CD14-positive monocyte (primary cell): ENCODE data around the gene GLS. TPM values are rescaled to one million over a fixed set of nuclear protein-coding genes. Genes with fewer than 3 reads are reported as not detected.

Experiments used
- DNase-seq, 3 donors: peaks; one replicate each; pipeline ENCODE4 v3.0.0-alpha.2; 2011 to 2022
- H2AFZ ChIP-seq: 2 replicates; pipeline ENCODE4 v1.6.0; 2012; ENCODE audit warnings: mild to moderate bottlenecking, low read depth, low read length, inconsistent platforms; ENCODE audit not compliant: insufficient read depth, poor library complexity, severe bottlenecking
- H3K27ac ChIP-seq, 2 donors: 1 replicate in 1 of 2; 2 replicates in 1 of 2; pipeline ENCODE4 v1.5.1; 2012 to 2013; ENCODE audit warnings: low read length in 2 of 2, control low read depth in 1 of 2, inconsistent platforms in 1 of 2, low read depth in 1 of 2, mild to moderate bottlenecking in 1 of 2
- H3K27me3 ChIP-seq, 2 donors: one replicate each; pipeline versions ENCODE4 v1.6.0 to v1.6.1; 2011 to 2013; ENCODE audit warnings: low read length in 2 of 2; ENCODE audit not compliant: control insufficient read depth in 2 of 2, insufficient read depth in 2 of 2
- H3K36me3 ChIP-seq, 2 donors: replicated peaks in 1 of 2; 1 replicate in 1 of 2; 2 replicates in 1 of 2; pipeline versions ENCODE4 v1.5.1 to v1.6.1; 2012 to 2013; ENCODE audit warnings: low read length in 2 of 2, control low read depth in 1 of 2, inconsistent platforms in 1 of 2, mild to moderate bottlenecking in 1 of 2; ENCODE audit not compliant: insufficient read depth in 2 of 2, control insufficient read depth in 1 of 2
- H3K4me1 ChIP-seq, 2 donors: 1 replicate in 1 of 2; 2 replicates in 1 of 2; pipeline versions ENCODE4 v1.5.1 to v1.6.1; 2012 to 2013; ENCODE audit warnings: low read length in 2 of 2, control low read depth in 1 of 2, inconsistent platforms in 1 of 2, mild to moderate bottlenecking in 1 of 2, moderate library complexity in 1 of 2; ENCODE audit not compliant: insufficient read depth in 2 of 2, control insufficient read depth in 1 of 2
- H3K4me2 ChIP-seq: replicated peaks from 2 replicates; pipeline ENCODE3; 2012; ENCODE audit warnings: low read length, moderate library complexity, mild to moderate bottlenecking; ENCODE audit not compliant: poor library complexity, severe bottlenecking; ENCODE audit errors: extremely low read depth
- H3K4me3 ChIP-seq, 3 experiments: fragments of 200-600 bp in 1 of 3; sonication (generic) in 1 of 3; replicated peaks in 1 of 3; 1 replicate in 2 of 3; 2 replicates in 1 of 3; pipeline ENCODE4 v1.5.1; 2011 to 2013; ENCODE audit warnings: low read length in 3 of 3, mild to moderate bottlenecking in 3 of 3, control low read depth in 2 of 3, low read depth in 2 of 3, inconsistent platforms in 1 of 3, moderate library complexity in 1 of 3
- H3K79me2 ChIP-seq: 2 replicates; pipeline ENCODE4 v1.6.0; 2012; ENCODE audit warnings: mild to moderate bottlenecking, control low read depth, inconsistent platforms, low read length, moderate library complexity; ENCODE audit not compliant: insufficient read depth
- H3K9ac ChIP-seq: 2 replicates; pipeline ENCODE4 v1.6.0; 2017; ENCODE audit warnings: low read length, mild to moderate bottlenecking; ENCODE audit not compliant: insufficient read depth, poor library complexity, severe bottlenecking
- H3K9me3 ChIP-seq, 2 donors: replicated peaks in 1 of 2; 1 replicate in 1 of 2; 2 replicates in 1 of 2; pipeline versions ENCODE4 v1.5.1 to v1.6.1; 2012 to 2013; ENCODE audit warnings: low read length in 2 of 2, control low read depth in 1 of 2; ENCODE audit not compliant: control insufficient read depth in 1 of 2, insufficient read depth in 1 of 2
- H4K20me1 ChIP-seq: 2 replicates; pipeline ENCODE4 v1.6.0; 2012; ENCODE audit warnings: mild to moderate bottlenecking, low read length, control low read depth, moderate library complexity; ENCODE audit not compliant: insufficient read depth
- H3K27ac Mint-ChIP-seq, 7 donors: one replicate each; pipeline ENCODE4 v1.8.0; 2020; ENCODE audit warnings: mild to moderate bottlenecking in 7 of 7, mixed read lengths in 7 of 7, moderate library complexity in 6 of 7, inconsistent platforms in 2 of 7
- H3K27me3 Mint-ChIP-seq, 3 donors: one replicate each; pipeline ENCODE4 v1.8.0; 2021 to 2022; ENCODE audit warnings: low read depth in 3 of 3, mild to moderate bottlenecking in 3 of 3, mixed read lengths in 3 of 3, moderate library complexity in 3 of 3, inconsistent platforms in 1 of 3
- H3K36me3 Mint-ChIP-seq, 2 donors: one replicate each; pipeline ENCODE4 v1.8.0; 2020; ENCODE audit warnings: mixed read lengths in 2 of 2, inconsistent platforms in 1 of 2, mild to moderate bottlenecking in 1 of 2
- H3K4me1 Mint-ChIP-seq: one replicate; pipeline ENCODE4 v1.8.0; 2020; ENCODE audit warnings: mild to moderate bottlenecking, mixed read lengths
- H3K4me3 Mint-ChIP-seq, 2 donors: one replicate each; pipeline ENCODE4 v1.8.0; 2020; ENCODE audit warnings: mild to moderate bottlenecking in 2 of 2, mixed read lengths in 2 of 2, moderate library complexity in 1 of 2
- H3K9me3 Mint-ChIP-seq, 7 donors: one replicate each; pipeline ENCODE4 v1.8.0; 2020 to 2022; ENCODE audit warnings: mixed read lengths in 7 of 7, mild to moderate bottlenecking in 6 of 7, moderate library complexity in 6 of 7, inconsistent platforms in 2 of 7
- WGBS: methylation state at CpG from one replicate; pipeline ENCODE4 v1.1.5; 2013; ENCODE audit warnings: missing lambda C conversion rate; ENCODE audit not compliant: insufficient coverage; 5-methylcytosine and 5-hydroxymethylcytosine counted together
- intact Hi-C, 2 donors: fragments of 100-400 bp; cut with micrococcal nuclease; formaldehyde crosslinking; loops; one replicate each; pipeline versions ENCODE4 v1.15.0 to v1.15.1; 2023
- polyA plus RNA-seq, 3 donors: library from polyadenylated mRNA; depleted of rRNA in 1 of 3; unstranded in 2 of 3; stranded (reverse) in 1 of 3; fragments of 300-500 nt in 2 of 3; fragments of >200 nt in 1 of 3; fragmentation: Illumina TruSeq in 2 of 3; gene quantifications; 1 replicate in 2 of 3; 2 replicates in 1 of 3; pipeline ENCODE4 v1.2.3, GENCODE V29; 2012 to 2021
- TF ChIP-seq, protein P1 (sequence below): fragments of 200-600 bp; IDR thresholded peaks from one replicate; pipeline ENCODE4 v1.8.0; 2022; ENCODE audit warnings: antibody characterized with exemption, mild to moderate bottlenecking

The GLS gene
- polyA plus RNA-seq, 3 donors = 6.0 to 29.5 (median 9.0) TPM

DNA sequence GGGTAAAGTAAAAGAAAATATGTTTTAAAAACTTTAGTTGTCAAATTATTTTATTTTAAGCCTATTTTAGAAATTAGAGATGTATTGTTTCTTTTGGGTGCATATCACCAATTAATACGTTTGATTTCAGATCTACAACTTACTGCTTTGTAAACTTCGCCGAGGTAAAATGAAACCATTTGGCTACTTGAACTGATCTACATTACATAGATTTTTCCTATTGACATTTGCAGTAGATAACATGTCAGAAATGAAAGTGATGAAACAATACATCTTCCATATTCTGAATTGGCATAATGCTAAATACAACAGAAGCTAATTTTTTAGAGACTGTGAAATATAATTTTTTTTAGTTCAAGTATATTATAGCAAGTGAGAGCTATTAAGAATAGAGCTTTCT, 39.5 kb downstream of the GLS start:
- Histone ChIP-seq H3K9me3 (no peaks in the 10 kb centered on the region), H3K36me3 (peaks cover 55 to 76% of the 10 kb centered on the region in 2 donors), H2AFZ (no peak overlapping the region), H3K79me2 (no peaks in the 10 kb centered on the region), H3K27me3 (no peaks in the 10 kb centered on the region), H4K20me1 (no peaks in the 10 kb centered on the region), H3K9ac (no peak overlapping the region), H3K4me1 (no peaks in the 10 kb centered on the region), H3K27ac (no peak overlapping the region), H3K4me2 (no peak overlapping the region), H3K4me3 (no peak overlapping the region)
- Mint-ChIP-seq H3K36me3 (peaks cover 49 to 67% of the 10 kb centered on the region in 2 donors), H3K27ac (no peak overlapping the region), H3K27me3 (no peaks in the 10 kb centered on the region), H3K4me3 (no peak overlapping the region), H3K4me1 (peaks cover 10% of the 10 kb centered on the region), H3K9me3 (no peaks in the 10 kb centered on the region)
- TF ChIP-seq, protein P1, sequence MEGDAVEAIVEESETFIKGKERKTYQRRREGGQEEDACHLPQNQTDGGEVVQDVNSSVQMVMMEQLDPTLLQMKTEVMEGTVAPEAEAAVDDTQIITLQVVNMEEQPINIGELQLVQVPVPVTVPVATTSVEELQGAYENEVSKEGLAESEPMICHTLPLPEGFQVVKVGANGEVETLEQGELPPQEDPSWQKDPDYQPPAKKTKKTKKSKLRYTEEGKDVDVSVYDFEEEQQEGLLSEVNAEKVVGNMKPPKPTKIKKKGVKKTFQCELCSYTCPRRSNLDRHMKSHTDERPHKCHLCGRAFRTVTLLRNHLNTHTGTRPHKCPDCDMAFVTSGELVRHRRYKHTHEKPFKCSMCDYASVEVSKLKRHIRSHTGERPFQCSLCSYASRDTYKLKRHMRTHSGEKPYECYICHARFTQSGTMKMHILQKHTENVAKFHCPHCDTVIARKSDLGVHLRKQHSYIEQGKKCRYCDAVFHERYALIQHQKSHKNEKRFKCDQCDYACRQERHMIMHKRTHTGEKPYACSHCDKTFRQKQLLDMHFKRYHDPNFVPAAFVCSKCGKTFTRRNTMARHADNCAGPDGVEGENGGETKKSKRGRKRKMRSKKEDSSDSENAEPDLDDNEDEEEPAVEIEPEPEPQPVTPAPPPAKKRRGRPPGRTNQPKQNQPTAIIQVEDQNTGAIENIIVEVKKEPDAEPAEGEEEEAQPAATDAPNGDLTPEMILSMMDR = no peak
- intact Hi-C loops = no loop called here
- no CpG with 5 or more reads among the region's 3 CpGs for WGBS
- no peak for DNase-seq

DNA sequence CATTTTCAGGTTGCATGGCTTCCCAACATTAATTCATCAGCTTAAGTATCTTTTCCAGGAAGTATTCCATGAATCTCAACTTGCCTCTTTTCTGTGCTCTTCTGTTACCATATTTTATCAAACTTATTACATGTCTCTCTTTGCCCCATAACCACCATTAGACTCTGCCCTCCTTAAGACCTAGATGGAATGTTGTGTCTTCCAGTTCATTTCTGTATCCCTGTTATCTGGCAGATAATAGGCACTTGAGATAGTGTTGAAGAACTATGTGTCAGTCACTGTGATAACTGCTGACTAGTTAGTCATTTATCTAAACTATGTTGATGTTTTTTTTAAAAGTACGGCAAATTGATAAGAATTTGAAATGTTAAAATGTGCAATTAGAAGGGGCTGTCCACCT, 41.8 kb downstream of the GLS start:
- Mint-ChIP-seq H3K27me3 (no peaks in the 10 kb centered on the region), H3K4me1 (peaks cover 10% of the 10 kb centered on the region), H3K9me3 (no peaks in the 10 kb centered on the region), H3K4me3 (no peak overlapping the region), H3K36me3 (peaks cover 51 to 62% of the 10 kb centered on the region in 2 donors), H3K27ac (no peak overlapping the region)
- no CpG with 5 or more reads among the region's 1 CpG for WGBS
- DNase-seq = no peak
- Histone ChIP-seq H3K4me2 (no peak overlapping the region), H3K27me3 (no peaks in the 10 kb centered on the region), H2AFZ (no peak overlapping the region), H3K36me3 (peaks cover 59 to 86% of the 10 kb centered on the region in 2 donors), H3K79me2 (no peaks in the 10 kb centered on the region), H4K20me1 (no peaks in the 10 kb centered on the region), H3K4me1 (no peaks in the 10 kb centered on the region), H3K27ac (no peak overlapping the region), H3K9ac (no peak overlapping the region), H3K9me3 (no peaks in the 10 kb centered on the region), H3K4me3 (no peak overlapping the region)
- intact Hi-C loops = no loop called here
- TF ChIP-seq, protein P1 = no peak
